ENCODE data around the gene SLC25A47. TPM values are rescaled to one million over a fixed set of nuclear protein-coding genes. Genes with fewer than 3 reads are reported as not detected.

SLC25A47 gene
- total RNA-seq, 4 donors from 2014 or later = not detected

- DNase-seq (ENCODE audit: low spot score in 2 of 2) = no peak
- WGBS, 2 donors = 82 to 87% methylated on average over 8 to 9 of the region's 9 CpGs
- intact Hi-C loops (cut with DNase I; ENCODE audit: low total_unique reads) = no loop called here
- TF ChIP-seq, protein P1, sequence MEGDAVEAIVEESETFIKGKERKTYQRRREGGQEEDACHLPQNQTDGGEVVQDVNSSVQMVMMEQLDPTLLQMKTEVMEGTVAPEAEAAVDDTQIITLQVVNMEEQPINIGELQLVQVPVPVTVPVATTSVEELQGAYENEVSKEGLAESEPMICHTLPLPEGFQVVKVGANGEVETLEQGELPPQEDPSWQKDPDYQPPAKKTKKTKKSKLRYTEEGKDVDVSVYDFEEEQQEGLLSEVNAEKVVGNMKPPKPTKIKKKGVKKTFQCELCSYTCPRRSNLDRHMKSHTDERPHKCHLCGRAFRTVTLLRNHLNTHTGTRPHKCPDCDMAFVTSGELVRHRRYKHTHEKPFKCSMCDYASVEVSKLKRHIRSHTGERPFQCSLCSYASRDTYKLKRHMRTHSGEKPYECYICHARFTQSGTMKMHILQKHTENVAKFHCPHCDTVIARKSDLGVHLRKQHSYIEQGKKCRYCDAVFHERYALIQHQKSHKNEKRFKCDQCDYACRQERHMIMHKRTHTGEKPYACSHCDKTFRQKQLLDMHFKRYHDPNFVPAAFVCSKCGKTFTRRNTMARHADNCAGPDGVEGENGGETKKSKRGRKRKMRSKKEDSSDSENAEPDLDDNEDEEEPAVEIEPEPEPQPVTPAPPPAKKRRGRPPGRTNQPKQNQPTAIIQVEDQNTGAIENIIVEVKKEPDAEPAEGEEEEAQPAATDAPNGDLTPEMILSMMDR (IDR thresholded peaks at IDR 0.05) = no peak
- TF ChIP-seq POLR2A (IDR thresholded peaks at IDR 0.05) = no peak
- no peak overlapping the region for H3K4me3 ChIP-seq (ENCODE audit: low read depth, poor library complexity, severe bottlenecking)
Observed at GRCh38 chr14:100321473-100322137, 1.5 kb upstream of the SLC25A47 start.

DNA sequence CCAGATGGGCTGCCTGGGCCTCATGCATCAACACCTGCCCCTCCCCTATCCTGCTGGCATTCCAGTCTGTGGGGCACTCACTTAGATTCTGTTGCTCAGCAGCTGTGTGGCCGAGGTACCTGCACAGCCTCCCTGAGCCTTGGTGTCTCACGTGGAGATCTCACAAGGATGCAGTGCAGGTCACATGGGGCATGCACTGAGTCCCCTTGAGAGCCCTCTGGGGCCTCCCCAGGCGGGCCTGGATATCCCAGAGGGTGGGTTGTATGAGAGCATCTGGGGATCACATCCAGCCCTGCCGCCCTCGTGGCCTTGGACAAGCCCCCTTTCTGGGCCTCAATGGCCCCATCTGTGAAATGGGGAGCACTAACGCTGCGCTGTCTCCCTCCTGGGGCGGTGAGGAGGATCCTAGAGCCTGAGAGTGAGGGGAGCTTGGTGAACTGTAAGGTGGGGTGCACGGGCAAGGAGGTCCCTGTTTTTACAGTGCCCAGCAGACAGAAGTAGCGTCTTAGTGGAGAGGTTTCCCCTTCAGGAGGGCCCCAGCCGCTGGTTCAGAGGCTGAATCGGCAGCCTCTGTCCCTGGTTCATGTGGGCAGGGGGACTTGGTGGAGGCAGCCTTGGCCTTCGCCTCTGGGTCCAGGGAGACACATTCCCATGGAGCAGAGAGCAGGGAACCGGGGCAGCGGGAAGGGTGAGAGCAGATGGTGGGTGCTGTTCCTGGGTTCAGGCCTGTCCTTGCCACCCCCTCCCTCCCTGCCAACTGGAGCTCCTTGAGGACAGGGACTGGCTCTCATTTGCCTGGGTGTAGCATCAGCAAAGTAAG, 791 bp upstream of the SLC25A47 start:
- no peak overlapping the region for H3K4me3 ChIP-seq (ENCODE audit: low read depth, poor library complexity, severe bottlenecking)
- WGBS, 2 donors = 90 to 95% methylated on average over 13 to 15 of the region's 15 CpGs

GRCh38 chr14:100323942-100324307, 786 bp downstream of the SLC25A47 start:
- no peak overlapping the region for H3K4me3 ChIP-seq (ENCODE audit: low read depth, poor library complexity, severe bottlenecking)
- WGBS, 2 donors = 77 to 84% methylated on average over 8 of the region's 8 CpGs
- no peak for TF ChIP-seq POLR2A (IDR thresholded peaks at IDR 0.05)
- TF ChIP-seq, protein P1 (IDR thresholded peaks at IDR 0.05) = no peak
- intact Hi-C loops (cut with DNase I; ENCODE audit: low total_unique reads) = no loop called here
- no peak for DNase-seq (ENCODE audit: low spot score in 2 of 2)

More for the DNA sequence above, 791 bp upstream of the SLC25A47 start:
- TF ChIP-seq POLR2A (IDR thresholded peaks at IDR 0.05) = no peak
- TF ChIP-seq, protein P1 (IDR thresholded peaks at IDR 0.05) = no peak
- DNase-seq (ENCODE audit: low spot score in 2 of 2) = no peak
- intact Hi-C loops (cut with DNase I; ENCODE audit: low total_unique reads) = no loop called here

DNA sequence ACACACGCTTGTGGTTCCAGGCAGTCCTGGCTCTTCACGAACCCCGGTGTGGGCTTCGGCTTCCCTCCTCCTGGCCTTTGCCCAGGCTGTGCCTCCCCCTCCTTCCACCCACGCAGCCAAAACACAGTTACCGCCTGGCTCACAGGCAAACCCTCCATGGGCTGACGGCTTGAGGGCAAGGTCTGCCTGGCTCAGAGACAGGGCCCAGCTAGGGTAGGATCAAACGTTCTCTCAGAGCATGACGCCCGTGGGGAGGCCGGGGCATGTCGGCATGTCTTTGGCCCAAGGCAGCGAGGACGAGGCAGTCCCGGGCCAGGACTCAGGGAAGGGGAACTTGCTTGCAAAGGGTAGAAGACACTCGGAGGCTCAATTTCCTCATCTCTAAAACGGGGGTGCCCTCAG, 2.1 kb downstream of the SLC25A47 start:
- WGBS, 2 donors = 46 to 49% methylated on average over 17 of the region's 17 CpGs
- intact Hi-C loops (cut with DNase I; ENCODE audit: low total_unique reads) = no loop called here
- no peak for DNase-seq (ENCODE audit: low spot score in 2 of 2)
- H3K4me3 ChIP-seq (ENCODE audit: low read depth, poor library complexity, severe bottlenecking) = no peak overlapping the region
- TF ChIP-seq, protein P1 (IDR thresholded peaks at IDR 0.05) = no peak
- TF ChIP-seq POLR2A (IDR thresholded peaks at IDR 0.05) = no peak

DNA sequence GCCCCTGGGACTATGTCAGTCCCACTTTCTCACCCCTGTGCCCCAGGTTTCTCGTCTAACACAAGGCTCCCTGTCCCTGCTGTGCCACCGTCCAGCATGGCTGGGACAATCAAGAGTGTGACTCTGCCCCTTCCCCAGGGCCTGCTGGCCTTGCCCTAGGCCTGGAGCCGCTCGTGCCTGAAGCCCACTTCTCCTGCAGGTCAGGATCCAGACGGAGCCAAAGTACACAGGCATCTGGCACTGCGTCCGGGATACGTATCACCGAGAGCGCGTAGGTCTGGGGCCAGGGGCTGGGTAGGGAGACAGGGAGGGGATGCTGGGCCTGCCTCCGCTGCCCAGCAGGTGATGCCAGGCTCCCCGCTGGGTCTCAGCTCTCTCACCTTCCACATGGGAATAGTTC, 2.8 kb downstream of the SLC25A47 start:
- TF ChIP-seq, protein P1 (IDR thresholded peaks at IDR 0.05) = no peak
- TF ChIP-seq POLR2A (IDR thresholded peaks at IDR 0.05) = no peak
- no peak overlapping the region for H3K4me3 ChIP-seq (ENCODE audit: low read depth, poor library complexity, severe bottlenecking)
- WGBS, 2 donors = 85 to 93% methylated on average over 13 of the region's 13 CpGs
- intact Hi-C loops (cut with DNase I; ENCODE audit: low total_unique reads) = no loop called here
- DNase-seq (ENCODE audit: low spot score in 2 of 2) = no peak
